Body of pancreas (tissue), 4 donors: ENCODE measurements around the gene OR2V2.
"Not testable (repeated sequence)": the region's sequence is repeated elsewhere in the genome, so short reads cannot be mapped to it uniquely, and the experiment has no call there.

ENCODE experiments used
- POLR2A ChIP-seq, 3 donors: fragments of 450-650 bp; IDR thresholded peaks; one replicate each; pipeline ENCODE4 v1.6.1; 2016; ENCODE audit warnings: antibody characterized with exemption in 3 of 3, mild to moderate bottlenecking in 2 of 3
- TF ChIP-seq, protein P1 (sequence below), 7 experiments: fragments of 450-650 bp in 4 of 7; fragments of 200-600 bp in 3 of 7; sonication (generic) in 3 of 7; IDR thresholded peaks; one replicate each; pipeline ENCODE4 v1.5.1; 2016 to 2019; ENCODE audit warnings: antibody characterized with exemption in 7 of 7

DNA sequence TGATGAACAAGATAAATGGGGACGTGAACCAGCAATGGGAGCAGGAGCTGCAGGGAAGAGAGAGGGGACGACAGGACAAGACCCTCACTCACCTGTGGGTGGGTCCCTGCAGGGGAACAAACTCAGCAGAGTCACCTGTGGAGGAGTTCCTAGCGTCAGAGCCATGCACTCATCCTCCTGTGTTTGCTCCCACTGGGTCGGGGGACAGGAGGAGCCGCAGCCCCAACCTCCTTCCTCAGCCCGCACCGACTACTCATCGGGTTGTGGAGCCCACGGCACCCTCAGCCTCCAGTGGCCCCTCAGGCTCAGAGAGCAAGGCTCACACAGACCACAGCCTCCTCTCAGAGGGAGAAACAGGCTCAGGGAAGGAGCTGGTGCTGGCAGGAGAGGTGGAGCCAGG, 17.3 kb upstream of the OR2V2 start:
- not testable (repeated sequence) for TF ChIP-seq POLR2A (IDR thresholded peaks at IDR 0.05)
- TF ChIP-seq, protein P1, sequence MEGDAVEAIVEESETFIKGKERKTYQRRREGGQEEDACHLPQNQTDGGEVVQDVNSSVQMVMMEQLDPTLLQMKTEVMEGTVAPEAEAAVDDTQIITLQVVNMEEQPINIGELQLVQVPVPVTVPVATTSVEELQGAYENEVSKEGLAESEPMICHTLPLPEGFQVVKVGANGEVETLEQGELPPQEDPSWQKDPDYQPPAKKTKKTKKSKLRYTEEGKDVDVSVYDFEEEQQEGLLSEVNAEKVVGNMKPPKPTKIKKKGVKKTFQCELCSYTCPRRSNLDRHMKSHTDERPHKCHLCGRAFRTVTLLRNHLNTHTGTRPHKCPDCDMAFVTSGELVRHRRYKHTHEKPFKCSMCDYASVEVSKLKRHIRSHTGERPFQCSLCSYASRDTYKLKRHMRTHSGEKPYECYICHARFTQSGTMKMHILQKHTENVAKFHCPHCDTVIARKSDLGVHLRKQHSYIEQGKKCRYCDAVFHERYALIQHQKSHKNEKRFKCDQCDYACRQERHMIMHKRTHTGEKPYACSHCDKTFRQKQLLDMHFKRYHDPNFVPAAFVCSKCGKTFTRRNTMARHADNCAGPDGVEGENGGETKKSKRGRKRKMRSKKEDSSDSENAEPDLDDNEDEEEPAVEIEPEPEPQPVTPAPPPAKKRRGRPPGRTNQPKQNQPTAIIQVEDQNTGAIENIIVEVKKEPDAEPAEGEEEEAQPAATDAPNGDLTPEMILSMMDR (IDR thresholded peaks at IDR 0.05): not testable (repeated sequence)
